ENCODE data around the gene SLC15A4. TPM values are rescaled to one million over a fixed set of nuclear protein-coding genes. Genes with fewer than 3 reads are reported as not detected.

SLC15A4 gene
- total RNA-seq, 1 donor: 52.5 TPM

GRCh38 chr12:128864516-128865186 lies 40.9 kb upstream of the SLC15A4 start:
- H3K9me3 ChIP-seq (ENCODE audit: low read depth, low read length): no peaks in the 10 kb centered on the region
- no peak overlapping the region for H3K4me2 ChIP-seq (ENCODE audit: insufficient read depth, low read length)
- H4K20me1 ChIP-seq (ENCODE audit: insufficient read depth, low read length): no peaks in the 10 kb centered on the region
- no peak for TF ChIP-seq CTCF (IDR thresholded peaks at IDR 0.05; ENCODE audit: extremely low read depth, low read depth, low read length)
- no peak overlapping the region for H3K4me3 ChIP-seq (ENCODE audit: insufficient read depth, low read length)
- H3K27ac ChIP-seq (ENCODE audit: low read depth, low read length): no peak overlapping the region
- H3K79me2 ChIP-seq (ENCODE audit: insufficient read depth, low read length): no peaks in the 10 kb centered on the region
- peak; percentile 46 for DNase-seq (ENCODE audit: insufficient read length, low spot score, missing footprints)
- no peaks in the 10 kb centered on the region for H3K36me3 ChIP-seq (ENCODE audit: insufficient read depth, low read length)
- no peak overlapping the region for H2AFZ ChIP-seq (ENCODE audit: low read length)
- H3K4me1 ChIP-seq (ENCODE audit: insufficient read depth, low read length): no peaks in the 10 kb centered on the region
- no peaks in the 10 kb centered on the region for H3K27me3 ChIP-seq (ENCODE audit: insufficient read depth, low read length)

GRCh38 chr12:128863957-128864356 lies 40.2 kb upstream of the SLC15A4 start:
- Histone ChIP-seq H2AFZ (ENCODE audit: low read length) (no peak overlapping the region), H3K4me3 (ENCODE audit: insufficient read depth, low read length) (no peak overlapping the region), H4K20me1 (ENCODE audit: insufficient read depth, low read length) (no peaks in the 10 kb centered on the region), H3K36me3 (ENCODE audit: insufficient read depth, low read length) (no peaks in the 10 kb centered on the region), H3K79me2 (ENCODE audit: insufficient read depth, low read length) (no peaks in the 10 kb centered on the region), H3K4me2 (ENCODE audit: insufficient read depth, low read length) (no peak overlapping the region), H3K9me3 (ENCODE audit: low read depth, low read length) (no peaks in the 10 kb centered on the region), H3K4me1 (ENCODE audit: insufficient read depth, low read length) (no peaks in the 10 kb centered on the region), H3K27me3 (ENCODE audit: insufficient read depth, low read length) (no peaks in the 10 kb centered on the region), H3K27ac (ENCODE audit: low read depth, low read length) (no peak overlapping the region)
- TF ChIP-seq CTCF (IDR thresholded peaks at IDR 0.05; ENCODE audit: extremely low read depth, low read depth, low read length): no peak
- DNase-seq (ENCODE audit: insufficient read length, low spot score, missing footprints): no peak

DNA sequence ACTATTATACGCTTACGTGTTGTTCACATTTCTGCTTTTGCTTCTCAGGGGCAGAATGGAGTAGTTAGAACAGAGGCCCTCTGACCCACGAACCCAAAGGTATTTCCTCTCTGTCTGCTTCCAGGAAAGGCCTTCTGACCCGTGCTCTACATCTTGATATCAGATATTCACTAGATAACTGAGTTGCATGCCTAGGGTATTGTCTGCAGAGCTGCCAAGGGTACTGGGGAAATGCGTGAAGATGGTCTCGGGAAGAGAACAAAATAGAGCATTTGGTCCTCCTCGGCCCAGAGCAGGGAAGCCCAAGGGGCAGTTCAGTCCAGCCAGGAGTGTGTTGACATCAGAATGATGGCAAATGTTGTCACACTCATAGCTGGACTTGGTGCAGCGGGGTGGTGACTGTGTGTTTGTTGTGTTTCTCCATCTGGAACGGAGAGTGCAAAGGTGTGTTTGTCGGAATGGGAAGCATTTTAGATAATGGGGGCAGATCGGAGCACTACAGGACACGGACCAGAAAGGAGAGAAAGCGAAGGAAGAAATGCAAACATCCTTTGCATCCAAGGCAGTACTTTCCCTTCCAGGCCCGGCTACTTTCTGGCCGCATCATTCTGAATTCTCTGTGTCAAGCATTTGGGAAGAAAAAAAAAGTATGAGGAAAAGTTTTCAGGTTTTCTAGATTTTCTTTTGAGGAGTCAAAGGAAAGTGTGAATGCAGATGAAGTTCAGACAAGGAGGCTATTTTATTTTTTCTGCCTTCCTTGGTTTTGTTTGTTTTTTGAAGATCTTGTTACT lies 37.7 kb upstream of the SLC15A4 start:
- Histone ChIP-seq H3K9me3 (ENCODE audit: low read depth, low read length) (no peaks in the 10 kb centered on the region), H3K79me2 (ENCODE audit: insufficient read depth, low read length) (no peaks in the 10 kb centered on the region), H3K4me3 (ENCODE audit: insufficient read depth, low read length) (no peak overlapping the region), H3K27ac (ENCODE audit: low read depth, low read length) (no peak overlapping the region), H3K36me3 (ENCODE audit: insufficient read depth, low read length) (no peaks in the 10 kb centered on the region), H4K20me1 (ENCODE audit: insufficient read depth, low read length) (no peaks in the 10 kb centered on the region), H3K4me1 (ENCODE audit: insufficient read depth, low read length) (no peaks in the 10 kb centered on the region), H2AFZ (ENCODE audit: low read length) (no peak overlapping the region), H3K27me3 (ENCODE audit: insufficient read depth, low read length) (no peaks in the 10 kb centered on the region), H3K4me2 (ENCODE audit: insufficient read depth, low read length) (no peak overlapping the region)
- DNase-seq (ENCODE audit: insufficient read length, low spot score, missing footprints): no peak
- no peak for TF ChIP-seq CTCF (IDR thresholded peaks at IDR 0.05; ENCODE audit: extremely low read depth, low read depth, low read length)

DNA sequence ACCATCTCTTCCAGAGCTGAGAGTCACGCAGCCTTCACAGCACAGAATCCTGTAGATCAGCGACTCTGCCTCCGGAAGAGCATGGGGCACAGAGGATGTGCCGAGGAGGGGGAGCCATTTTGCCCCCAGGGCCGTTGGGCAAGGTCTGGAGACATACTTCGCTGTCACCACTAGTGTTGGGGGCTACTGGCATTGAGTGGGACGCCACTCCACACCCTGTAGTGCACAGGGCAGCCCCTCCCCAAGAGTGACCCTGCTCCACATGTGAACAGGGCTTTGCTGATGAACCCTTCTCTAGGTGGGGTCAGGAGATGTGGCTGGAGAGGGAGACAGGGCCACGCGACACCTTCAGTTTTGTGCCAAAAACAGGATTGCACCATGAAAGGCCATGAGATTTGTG lies 35.6 kb upstream of the SLC15A4 start:
- no peak overlapping the region for H3K27ac ChIP-seq (ENCODE audit: low read depth, low read length)
- peak; percentile 46 for DNase-seq (ENCODE audit: insufficient read length, low spot score, missing footprints)
- H4K20me1 ChIP-seq (ENCODE audit: insufficient read depth, low read length): no peaks in the 10 kb centered on the region
- H3K4me2 ChIP-seq (ENCODE audit: insufficient read depth, low read length): no peak overlapping the region
- no peaks in the 10 kb centered on the region for H3K36me3 ChIP-seq (ENCODE audit: insufficient read depth, low read length)
- no peak for TF ChIP-seq CTCF (IDR thresholded peaks at IDR 0.05; ENCODE audit: extremely low read depth, low read depth, low read length)
- H3K4me1 ChIP-seq (ENCODE audit: insufficient read depth, low read length): no peaks in the 10 kb centered on the region
- no peaks in the 10 kb centered on the region for H3K79me2 ChIP-seq (ENCODE audit: insufficient read depth, low read length)
- H2AFZ ChIP-seq (ENCODE audit: low read length): no peak overlapping the region
- no peaks in the 10 kb centered on the region for H3K9me3 ChIP-seq (ENCODE audit: low read depth, low read length)
- no peaks in the 10 kb centered on the region for H3K27me3 ChIP-seq (ENCODE audit: insufficient read depth, low read length)
- H3K4me3 ChIP-seq (ENCODE audit: insufficient read depth, low read length): no peak overlapping the region

All from osteoblast (primary cell).